Tibial nerve (tissue), 4 donors: ENCODE data around the gene UBA7. TPM values are rescaled to one million over a fixed set of nuclear protein-coding genes. Genes with fewer than 3 reads are reported as not detected.
"Not testable (repeated sequence)": the region's sequence is repeated elsewhere in the genome, so short reads cannot be mapped to it uniquely, and the experiment has no call there.

Experiments used
- DNase-seq, 2 donors: peaks; one replicate each; pipeline ENCODE4 v3.0.0-alpha.2; 2019; ENCODE audit warnings: low spot score in 2 of 2
- H3K27ac ChIP-seq, 4 donors: fragments of 200-600 bp; sonication (generic) in 3 of 4; one replicate each; pipeline ENCODE4 v1.5.1; 2017 to 2019; ENCODE audit warnings: mild to moderate bottlenecking in 1 of 4
- H3K27me3 ChIP-seq, 2 donors: fragments of 200-600 bp; sonication (generic) in 1 of 2; one replicate each; pipeline versions ENCODE4 v1.5.1 to v1.6.0; 2017 to 2019
- H3K36me3 ChIP-seq, 3 donors: fragments of 200-600 bp; sonication (generic); one replicate each; pipeline ENCODE4 v1.5.1; 2018 to 2019
- H3K4me1 ChIP-seq, 4 donors: fragments of 200-600 bp; sonication (generic) in 3 of 4; one replicate each; pipeline ENCODE4 v1.5.1; 2017 to 2019
- H3K4me3 ChIP-seq, 4 donors: fragments of 200-600 bp; sonication (generic) in 3 of 4; one replicate each; pipeline ENCODE4 v1.5.1; 2017 to 2019; ENCODE audit warnings: mild to moderate bottlenecking in 1 of 4, moderate library complexity in 1 of 4
- H3K9me3 ChIP-seq, 4 donors: fragments of 200-600 bp; sonication (generic) in 3 of 4; one replicate each; pipeline ENCODE4 v1.5.1; 2017 to 2019
- EP300 ChIP-seq, 2 donors: sonication (generic); formaldehyde crosslinking; IDR thresholded peaks; one replicate each; pipeline ENCODE4 v1.6.1; 2017; ENCODE audit warnings: antibody characterized with exemption in 2 of 2, mild to moderate bottlenecking in 1 of 2
- POLR2A ChIP-seq, 2 donors: fragments of 450-650 bp; IDR thresholded peaks; one replicate each; pipeline ENCODE4 v1.6.1; 2017; ENCODE audit warnings: antibody characterized with exemption in 2 of 2, mild to moderate bottlenecking in 2 of 2, moderate library complexity in 2 of 2
- WGBS, 2 donors: methylation state at CpG; one replicate each; pipeline ENCODE4 v1.1.5; 2018; 5-methylcytosine and 5-hydroxymethylcytosine counted together
- total RNA-seq, 4 donors: library from RNA; depleted of rRNA; stranded (reverse); fragments of >200 nt; gene quantifications; one replicate each; pipeline ENCODE4 v1.1.0, GENCODE V29; 2016
- TF ChIP-seq, protein P1 (sequence below), 5 experiments: fragments of 200-600 bp in 3 of 5; fragments of 450-650 bp in 2 of 5; sonication (generic) in 3 of 5; IDR thresholded peaks; one replicate each; pipeline ENCODE4 v1.5.1; 2016 to 2019; ENCODE audit warnings: antibody characterized with exemption in 5 of 5, mild to moderate bottlenecking in 3 of 5, moderate library complexity in 2 of 5

Gene UBA7
- total RNA-seq, 4 donors from 2014 or later: 47.9 to 68.4 (median 66.9) TPM

DNA sequence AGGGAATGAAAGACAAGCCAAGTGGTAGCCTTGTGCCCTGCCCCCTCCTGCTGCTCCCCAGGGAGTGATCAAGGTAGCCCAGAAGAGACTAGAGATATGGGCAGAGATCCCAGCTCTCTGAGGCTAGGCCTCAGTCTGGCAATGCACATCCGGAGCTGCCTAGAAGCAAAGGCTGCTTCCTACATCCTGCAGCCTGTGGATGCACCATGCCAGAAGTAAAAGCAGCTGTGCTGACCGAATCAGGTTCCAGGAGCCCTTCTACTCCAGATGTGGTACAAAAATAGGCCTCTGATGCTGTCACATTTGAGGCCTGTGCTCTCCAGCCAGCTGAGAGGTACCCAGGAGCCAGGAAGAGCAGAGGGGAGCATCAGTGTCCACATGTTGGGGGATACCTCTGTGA lies 26.6 kb upstream of the UBA7 start:
- TF ChIP-seq, protein P1, sequence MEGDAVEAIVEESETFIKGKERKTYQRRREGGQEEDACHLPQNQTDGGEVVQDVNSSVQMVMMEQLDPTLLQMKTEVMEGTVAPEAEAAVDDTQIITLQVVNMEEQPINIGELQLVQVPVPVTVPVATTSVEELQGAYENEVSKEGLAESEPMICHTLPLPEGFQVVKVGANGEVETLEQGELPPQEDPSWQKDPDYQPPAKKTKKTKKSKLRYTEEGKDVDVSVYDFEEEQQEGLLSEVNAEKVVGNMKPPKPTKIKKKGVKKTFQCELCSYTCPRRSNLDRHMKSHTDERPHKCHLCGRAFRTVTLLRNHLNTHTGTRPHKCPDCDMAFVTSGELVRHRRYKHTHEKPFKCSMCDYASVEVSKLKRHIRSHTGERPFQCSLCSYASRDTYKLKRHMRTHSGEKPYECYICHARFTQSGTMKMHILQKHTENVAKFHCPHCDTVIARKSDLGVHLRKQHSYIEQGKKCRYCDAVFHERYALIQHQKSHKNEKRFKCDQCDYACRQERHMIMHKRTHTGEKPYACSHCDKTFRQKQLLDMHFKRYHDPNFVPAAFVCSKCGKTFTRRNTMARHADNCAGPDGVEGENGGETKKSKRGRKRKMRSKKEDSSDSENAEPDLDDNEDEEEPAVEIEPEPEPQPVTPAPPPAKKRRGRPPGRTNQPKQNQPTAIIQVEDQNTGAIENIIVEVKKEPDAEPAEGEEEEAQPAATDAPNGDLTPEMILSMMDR (IDR thresholded peaks at IDR 0.05): no peak
- no peak for TF ChIP-seq EP300 (IDR thresholded peaks at IDR 0.05)
- no peak for TF ChIP-seq POLR2A (IDR thresholded peaks at IDR 0.05)
- no peak for DNase-seq
- Histone ChIP-seq H3K27me3 (no peaks in the 10 kb centered on the region), H3K36me3 (no peaks in the 10 kb centered on the region), H3K9me3 (no peaks in the 10 kb centered on the region), H3K4me3 (no peak overlapping the region), H3K27ac (no peak overlapping the region), H3K4me1 (peaks cover 0 to 27% (median 0%) of the 10 kb centered on the region in 4 donors)
- WGBS, 2 donors: 65 to 74% methylated on average over 2 of the region's 2 CpGs

DNA sequence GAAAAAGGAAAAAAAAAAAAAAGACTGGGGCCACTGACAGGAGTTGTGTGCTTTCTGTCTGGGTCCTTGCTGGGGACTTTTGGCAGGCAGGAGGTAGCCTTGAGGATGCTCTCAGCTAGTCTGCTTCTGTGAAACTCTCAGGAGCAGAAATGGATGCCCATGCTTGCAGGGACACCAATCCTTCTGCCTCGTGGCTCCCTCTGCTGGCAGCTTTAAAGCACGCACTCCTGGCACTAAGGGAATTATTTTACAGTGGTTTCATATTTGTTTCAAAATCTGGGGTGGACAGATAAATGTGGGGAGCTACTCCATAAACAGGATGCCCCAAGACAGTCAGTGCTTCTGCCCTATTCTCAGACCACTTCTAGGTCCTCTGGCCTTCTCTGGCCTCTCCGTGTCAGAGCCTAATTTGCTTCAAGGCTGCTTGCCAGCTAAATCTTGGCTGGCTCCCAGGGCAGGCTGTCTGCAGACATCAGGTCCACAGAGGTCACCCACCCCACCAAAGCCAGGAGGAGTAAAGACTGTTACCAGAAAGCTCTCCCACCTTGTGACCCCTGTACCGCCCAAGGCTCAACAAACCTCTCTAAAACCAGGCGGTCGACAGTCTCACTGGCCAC lies 25.5 kb upstream of the UBA7 start:
- Histone ChIP-seq H3K36me3 (peaks cover 0 to 2% (median 0%) of the 10 kb centered on the region in 3 donors), H3K4me3 (no peak overlapping the region), H3K4me1 (peaks cover 0 to 27% (median 0%) of the 10 kb centered on the region in 4 donors), H3K9me3 (no peaks in the 10 kb centered on the region), H3K27ac (peak overlapping the region in 1 of 4 donors; percentile 12), H3K27me3 (no peaks in the 10 kb centered on the region)
- peak; percentile 76 to 90 for DNase-seq
- TF ChIP-seq POLR2A (IDR thresholded peaks at IDR 0.05) (no peak), EP300 (IDR thresholded peaks at IDR 0.05) (peak in 1 of 2 donors; percentile 48)
- TF ChIP-seq, protein P1 (IDR thresholded peaks at IDR 0.05): peak; percentile 78 to 94 (median 88)
- WGBS, 2 donors: 22% methylated on average over 6 of the region's 6 CpGs

DNA sequence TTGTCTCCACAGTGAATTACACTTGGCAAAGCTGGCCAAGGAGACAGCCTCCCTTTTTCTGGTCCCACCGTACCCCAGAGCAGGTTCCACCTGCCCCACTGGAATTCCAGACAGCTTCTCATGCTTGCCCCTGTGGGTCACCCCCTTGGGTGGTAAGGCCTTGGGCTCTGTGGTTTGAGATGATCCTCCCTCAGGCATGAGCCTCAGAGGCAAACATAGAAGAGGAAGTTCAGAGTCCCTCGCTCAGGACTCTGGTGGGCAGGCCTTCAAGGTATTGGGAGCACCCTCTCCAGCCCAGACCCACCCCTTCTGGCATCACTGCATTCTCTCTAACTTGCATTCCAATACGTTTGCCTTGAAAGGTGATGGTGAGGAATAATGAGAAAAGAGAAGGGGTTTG lies 17.6 kb upstream of the UBA7 start:
- no peaks in the 10 kb centered on the region for H3K9me3 ChIP-seq
- DNase-seq: no peak
- H3K36me3 ChIP-seq: peaks cover 0 to 32% (median 0%) of the 10 kb centered on the region in 3 donors
- WGBS, 2 donors: 58 to 68% methylated on average over 3 of the region's 3 CpGs
- no peaks in the 10 kb centered on the region for H3K27me3 ChIP-seq
- H3K27ac ChIP-seq: no peak overlapping the region
- no peak for TF ChIP-seq POLR2A (IDR thresholded peaks at IDR 0.05)
- no peak for TF ChIP-seq EP300 (IDR thresholded peaks at IDR 0.05)
- TF ChIP-seq, protein P1 (IDR thresholded peaks at IDR 0.05): no peak
- H3K4me3 ChIP-seq: no peak overlapping the region
- H3K4me1 ChIP-seq: no peaks in the 10 kb centered on the region

DNA sequence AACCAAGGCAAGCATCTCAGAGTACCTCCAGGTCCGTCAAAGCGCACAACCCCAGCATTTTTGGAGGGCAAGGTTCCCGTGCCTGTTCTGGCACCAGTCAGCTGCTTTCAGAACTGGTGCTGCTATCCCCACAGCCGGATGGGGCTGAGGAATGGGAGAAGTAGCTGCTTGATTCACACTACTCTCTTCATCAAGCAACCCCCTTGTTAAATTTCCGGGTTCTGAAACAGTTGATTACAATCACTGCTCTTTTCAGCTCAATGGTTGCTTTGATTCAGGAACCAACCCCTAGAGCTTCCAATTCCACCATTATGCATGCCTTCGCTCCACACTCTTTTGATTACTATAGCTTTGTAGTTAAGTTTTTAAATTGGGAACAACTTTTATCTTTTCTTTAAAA lies 12.3 kb upstream of the UBA7 start:
- DNase-seq: no peak
- Histone ChIP-seq H3K9me3 (no peaks in the 10 kb centered on the region), H3K4me3 (no peak overlapping the region), H3K27me3 (no peaks in the 10 kb centered on the region), H3K4me1 (peaks cover 0 to 8% (median 0%) of the 10 kb centered on the region in 4 donors), H3K27ac (peak overlapping the region in 2 of 4 donors; percentile 33 to 50), H3K36me3 (peaks cover 0 to 21% (median 0%) of the 10 kb centered on the region in 3 donors)
- TF ChIP-seq, protein P1 (IDR thresholded peaks at IDR 0.05): no peak
- TF ChIP-seq POLR2A (IDR thresholded peaks at IDR 0.05) (no peak), EP300 (IDR thresholded peaks at IDR 0.05) (no peak)
- 42 to 52% methylated on average over 6 of the region's 6 CpGs for WGBS, 2 donors

DNA sequence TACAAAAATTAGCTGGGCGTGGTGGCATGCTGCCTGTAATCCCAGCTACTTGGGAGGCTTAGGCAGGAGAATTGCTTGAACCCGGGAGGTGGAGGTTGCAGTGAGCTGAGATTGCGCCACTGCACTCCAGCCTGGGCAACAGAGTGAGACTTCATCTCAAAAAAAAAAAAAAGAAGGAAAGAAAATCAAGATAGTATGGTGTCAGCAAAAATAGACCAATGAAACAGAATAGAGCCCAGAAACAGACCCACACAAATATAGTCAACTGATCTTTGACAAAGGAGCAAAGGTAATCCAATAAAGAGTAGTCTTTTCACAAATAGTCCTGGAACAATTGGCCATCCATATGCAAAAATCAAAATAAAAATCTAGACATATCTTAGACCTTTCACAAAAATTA lies 9.4 kb upstream of the UBA7 start:
- not testable (repeated sequence) for H3K27me3 ChIP-seq, H3K4me3 ChIP-seq, H3K27ac ChIP-seq, H3K4me1 ChIP-seq, H3K36me3 ChIP-seq, DNase-seq, H3K9me3 ChIP-seq
- WGBS, 2 donors: 56 to 92% methylated on average over 3 of the region's 3 CpGs
